Skeletal muscle satellite cell (primary cell): ENCODE data around the gene KRTAP10-6.
"Not testable (repeated sequence)": the region's sequence is repeated elsewhere in the genome, so short reads cannot be mapped to it uniquely, and the experiment has no call there.

ENCODE experiments used
- H3K27me3 ChIP-seq: 2 replicates; pipeline ENCODE4 v1.7.0; 2013; ENCODE audit warnings: low read length; ENCODE audit not compliant: control insufficient read depth, insufficient read depth
- H3K36me3 ChIP-seq: 2 replicates; pipeline ENCODE4 v1.7.0; 2013; ENCODE audit warnings: mild to moderate bottlenecking, control low read depth, low read length; ENCODE audit not compliant: insufficient read depth
- H3K4me1 ChIP-seq: 2 replicates; pipeline ENCODE4 v1.7.0; 2013; ENCODE audit warnings: low read length; ENCODE audit not compliant: control insufficient read depth, insufficient read depth
- H3K4me2 ChIP-seq: 2 replicates; pipeline ENCODE4 v1.7.0; 2013; ENCODE audit warnings: mild to moderate bottlenecking, low read length
- H3K4me3 ChIP-seq: 2 replicates; pipeline ENCODE4 v1.7.0; 2013; ENCODE audit warnings: low read length
- H3K9ac ChIP-seq: 2 replicates; pipeline ENCODE4 v1.7.0; 2013; ENCODE audit warnings: mild to moderate bottlenecking, low read depth, low read length, moderate library complexity
- H3K9me3 ChIP-seq: replicated peaks from 2 replicates; pipeline ENCODE4 v1.7.0; 2013; ENCODE audit warnings: mild to moderate bottlenecking, control low read depth, low read length

The KRTAP10-6 gene

GRCh38 chr21:44603911-44604310 lies 11.6 kb upstream of the KRTAP10-6 start:
- Histone ChIP-seq H3K9ac (no peak overlapping the region), H3K9me3 (no peaks in the 10 kb centered on the region), H3K4me1 (no peaks in the 10 kb centered on the region), H3K4me2 (no peak overlapping the region), H3K27me3 (peaks cover 59% of the 10 kb centered on the region), H3K36me3 (no peaks in the 10 kb centered on the region), H3K4me3 (no peak overlapping the region)

- Histone ChIP-seq H3K4me1 (no peaks in the 10 kb centered on the region), H3K4me2 (no peak overlapping the region), H3K27me3 (peaks cover 63% of the 10 kb centered on the region), H3K9me3 (no peaks in the 10 kb centered on the region), H3K9ac (no peak overlapping the region), H3K36me3 (no peaks in the 10 kb centered on the region), H3K4me3 (no peak overlapping the region)
Observed at GRCh38 chr21:44603109-44603875, 11.0 kb upstream of the KRTAP10-6 start.

GRCh38 chr21:44602463-44602850 lies 10.2 kb upstream of the KRTAP10-6 start:
- no peak overlapping the region for H3K9ac ChIP-seq
- no peaks in the 10 kb centered on the region for H3K9me3 ChIP-seq

GRCh38 chr21:44601596-44602462 lies 9.5 kb upstream of the KRTAP10-6 start:
- no peaks in the 10 kb centered on the region for H3K9me3 ChIP-seq

More at GRCh38 chr21:44602463-44602850, 10.2 kb upstream of the KRTAP10-6 start:
- peaks cover 67% of the 10 kb centered on the region for H3K27me3 ChIP-seq
- no peak overlapping the region for H3K4me3 ChIP-seq
- no peaks in the 10 kb centered on the region for H3K36me3 ChIP-seq
- no peaks in the 10 kb centered on the region for H3K4me1 ChIP-seq
- no peak overlapping the region for H3K4me2 ChIP-seq

GRCh38 chr21:44601091-44601490 lies 8.8 kb upstream of the KRTAP10-6 start:
- H3K36me3 ChIP-seq, H3K4me2 ChIP-seq, H3K9me3 ChIP-seq, H3K4me1 ChIP-seq, H3K4me3 ChIP-seq, H3K9ac ChIP-seq: not testable (repeated sequence)
- peaks cover 75% of the 10 kb centered on the region for H3K27me3 ChIP-seq

More at GRCh38 chr21:44601596-44602462, 9.5 kb upstream of the KRTAP10-6 start:
- Histone ChIP-seq H3K4me3 (no peak overlapping the region), H3K4me1 (no peaks in the 10 kb centered on the region), H3K4me2 (no peak overlapping the region), H3K36me3 (no peaks in the 10 kb centered on the region), H3K9ac (no peak overlapping the region), H3K27me3 (peaks cover 68% of the 10 kb centered on the region)

GRCh38 chr21:44600118-44600978 lies 8.0 kb upstream of the KRTAP10-6 start, which contains the start of gene KRTAP10-7:
KRTAP10-7 (plus strand) TSS chr21:44600597; CDS start chr21:44600622, 25 bp downstream.
- not testable (repeated sequence) for H3K4me3 ChIP-seq, H3K9me3 ChIP-seq, H3K9ac ChIP-seq, H3K4me2 ChIP-seq, H3K36me3 ChIP-seq, H3K4me1 ChIP-seq
- peaks cover 77% of the 10 kb centered on the region for H3K27me3 ChIP-seq

GRCh38 chr21:44599264-44600029 lies 7.1 kb upstream of the KRTAP10-6 start:
- no peak overlapping the region for H3K4me2 ChIP-seq
- no peak overlapping the region for H3K4me3 ChIP-seq
- no peaks in the 10 kb centered on the region for H3K9me3 ChIP-seq
- H3K36me3 ChIP-seq, result no peaks in the 10 kb centered on the region
- H3K9ac ChIP-seq, result no peak overlapping the region
- H3K4me1 ChIP-seq, result no peaks in the 10 kb centered on the region
- H3K27me3 ChIP-seq, result peaks cover 74% of the 10 kb centered on the region

GRCh38 chr21:44598061-44598460 lies 5.8 kb upstream of the KRTAP10-6 start:
- no peaks in the 10 kb centered on the region for H3K9me3 ChIP-seq
- no peak overlapping the region for H3K4me3 ChIP-seq
- H3K27me3 ChIP-seq, result peaks cover 75% of the 10 kb centered on the region
- H3K4me2 ChIP-seq, result no peak overlapping the region
- no peak overlapping the region for H3K9ac ChIP-seq
- H3K36me3 ChIP-seq, result no peaks in the 10 kb centered on the region
- H3K4me1 ChIP-seq, result peaks cover 5% of the 10 kb centered on the region

GRCh38 chr21:44596068-44596725 lies 3.9 kb upstream of the KRTAP10-6 start:
- Histone ChIP-seq H3K4me1 (peaks cover 5% of the 10 kb centered on the region), H3K4me2 (no peak overlapping the region)

GRCh38 chr21:44595524-44595923 lies 3.2 kb upstream of the KRTAP10-6 start:
- no peaks in the 10 kb centered on the region for H3K36me3 ChIP-seq
- peaks cover 5% of the 10 kb centered on the region for H3K4me1 ChIP-seq

More at GRCh38 chr21:44596068-44596725, 3.9 kb upstream of the KRTAP10-6 start:
- H3K27me3 ChIP-seq, result peaks cover 78% of the 10 kb centered on the region
- H3K36me3 ChIP-seq, result no peaks in the 10 kb centered on the region
- H3K4me3 ChIP-seq, result no peak overlapping the region
- H3K9ac ChIP-seq, result no peak overlapping the region
- no peaks in the 10 kb centered on the region for H3K9me3 ChIP-seq

More at GRCh38 chr21:44595524-44595923, 3.2 kb upstream of the KRTAP10-6 start:
- Histone ChIP-seq H3K27me3 (peaks cover 76% of the 10 kb centered on the region), H3K4me3 (no peak overlapping the region), H3K4me2 (no peak overlapping the region), H3K9ac (no peak overlapping the region), H3K9me3 (no peaks in the 10 kb centered on the region)
